Psoas muscle (tissue), 8 donors: ENCODE measurements around the gene CCDC51. TPM values are rescaled to one million over a fixed set of nuclear protein-coding genes. Genes with fewer than 3 reads are reported as not detected.

ENCODE experiments used
- ATAC-seq, 4 donors: fragments of 200-7000 bp; cut with Tn5 transposase; one replicate each; pipeline ENCODE4 v1.9.1; 2020; ENCODE audit warnings: moderate library complexity in 3 of 4, mild to moderate bottlenecking in 2 of 4
- DNase-seq, 2 donors: peaks; one replicate each; pipeline ENCODE4 v3.0.0-alpha.2; 2020
- H3K27ac ChIP-seq: fragments of 200-600 bp; one replicate; pipeline ENCODE4 v1.8.0; 2022
- H3K27me3 ChIP-seq, 3 donors: fragments of 200-600 bp in 1 of 3; one replicate each; pipeline versions ENCODE4 v1.6.1 to v1.8.0; 2013 to 2022; ENCODE audit warnings: low read length in 2 of 3, mild to moderate bottlenecking in 2 of 3, moderate library complexity in 1 of 3; ENCODE audit not compliant: insufficient read depth in 3 of 3
- H3K36me3 ChIP-seq, 2 donors: fragments of 200-600 bp in 1 of 2; one replicate each; pipeline versions ENCODE4 v1.6.1 to v1.8.0; 2013 to 2022; ENCODE audit warnings: low read depth in 1 of 2, mild to moderate bottlenecking in 1 of 2, moderate library complexity in 1 of 2; ENCODE audit not compliant: insufficient read depth in 1 of 2
- H3K4me1 ChIP-seq: fragments of 200-600 bp; one replicate; pipeline ENCODE4 v1.8.0; 2022
- H3K4me3 ChIP-seq: fragments of 200-600 bp; one replicate; pipeline ENCODE4 v1.8.0; 2022; ENCODE audit warnings: mild to moderate bottlenecking
- H3K9me3 ChIP-seq: fragments of 200-600 bp; one replicate; pipeline ENCODE4 v1.8.0; 2022
- WGBS, 3 donors: extraction: QIAGEN DNeasy Blood & Tissue Kit; methylation state at CpG; one replicate each; pipeline versions ENCODE4 v1.1.6 to v1.1.7; 2013; 5-methylcytosine and 5-hydroxymethylcytosine counted together
- intact Hi-C, 2 donors: fragments of 100-400 bp; cut with DNase I; formaldehyde crosslinking; loops; one replicate each; pipeline versions ENCODE4 v1.11.0 to v1.14.2; 2022
- polyA plus RNA-seq, 3 donors: library from polyadenylated mRNA; stranded (reverse); fragments of 200-250 nt; gene quantifications; one replicate each; pipeline ENCODE4 v1.2.3, GENCODE V29; 2013
- total RNA-seq, 4 donors: library from RNA; stranded (reverse); fragmentation: NEBNext Ultra II Directional in 2 of 4; extraction: Animal tissue kit (Norgen Biotek cat#: 25700) in 2 of 4; gene quantifications; one replicate each; pipeline versions ENCODE4 v1.2.1 to v1.2.4, GENCODE V29; 2021 to 2023
- TF ChIP-seq, protein P1 (sequence below): fragments of 200-600 bp; IDR thresholded peaks from one replicate; pipeline ENCODE4 v1.8.0; 2022; ENCODE audit warnings: antibody characterized with exemption
- donor health status: healthy with polysubstance abuse.
- donor health status: DM: no; HTN: no; CAD: no; lungs with moderate emphysema.
- donor health status: Bipolar disorder and iron deficiency.
- donor health status: healthy.
- donor health status: DM: yes; HTN: yes; CAD: no.
- donor health status: DM: no; HTN: no; CAD: no.
- donor health status: DM: no; HTN: no; CAD: no.
- donor health status: DM: yes; HTN: yes; CAD: no.

CCDC51 gene
- total and polyA plus RNA-seq, 7 donors = 5.3 to 19.6 (median 7.7) TPM

DNA sequence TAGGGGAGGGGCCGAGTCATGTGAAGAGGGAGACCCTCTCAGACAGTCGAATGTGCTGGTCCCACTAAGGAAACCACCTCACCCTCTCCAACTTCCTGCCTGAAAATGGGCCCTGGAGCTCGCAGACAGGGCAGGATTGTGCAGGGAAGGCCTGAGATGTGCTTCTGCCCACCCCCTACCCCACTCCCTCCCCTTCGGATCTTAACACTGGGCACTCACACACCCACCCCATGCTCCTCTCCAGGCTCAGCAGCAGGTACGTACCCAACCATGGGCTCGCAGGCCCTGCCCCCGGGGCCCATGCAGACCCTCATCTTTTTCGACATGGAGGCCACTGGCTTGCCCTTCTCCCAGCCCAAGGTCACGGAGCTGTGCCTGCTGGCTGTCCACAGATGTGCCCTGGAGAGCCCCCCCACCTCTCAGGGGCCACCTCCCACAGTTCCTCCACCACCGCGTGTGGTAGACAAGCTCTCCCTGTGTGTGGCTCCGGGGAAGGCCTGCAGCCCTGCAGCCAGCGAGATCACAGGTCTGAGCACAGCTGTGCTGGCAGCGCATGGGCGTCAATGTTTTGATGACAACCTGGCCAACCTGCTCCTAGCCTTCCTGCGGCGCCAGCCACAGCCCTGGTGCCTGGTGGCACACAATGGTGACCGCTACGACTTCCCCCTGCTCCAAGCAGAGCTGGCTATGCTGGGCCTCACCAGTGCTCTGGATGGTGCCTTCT lies 26.6 kb upstream of the CCDC51 start:
- peak; percentile 1 to 14 (median 4) for ATAC-seq
- TF ChIP-seq, protein P1, sequence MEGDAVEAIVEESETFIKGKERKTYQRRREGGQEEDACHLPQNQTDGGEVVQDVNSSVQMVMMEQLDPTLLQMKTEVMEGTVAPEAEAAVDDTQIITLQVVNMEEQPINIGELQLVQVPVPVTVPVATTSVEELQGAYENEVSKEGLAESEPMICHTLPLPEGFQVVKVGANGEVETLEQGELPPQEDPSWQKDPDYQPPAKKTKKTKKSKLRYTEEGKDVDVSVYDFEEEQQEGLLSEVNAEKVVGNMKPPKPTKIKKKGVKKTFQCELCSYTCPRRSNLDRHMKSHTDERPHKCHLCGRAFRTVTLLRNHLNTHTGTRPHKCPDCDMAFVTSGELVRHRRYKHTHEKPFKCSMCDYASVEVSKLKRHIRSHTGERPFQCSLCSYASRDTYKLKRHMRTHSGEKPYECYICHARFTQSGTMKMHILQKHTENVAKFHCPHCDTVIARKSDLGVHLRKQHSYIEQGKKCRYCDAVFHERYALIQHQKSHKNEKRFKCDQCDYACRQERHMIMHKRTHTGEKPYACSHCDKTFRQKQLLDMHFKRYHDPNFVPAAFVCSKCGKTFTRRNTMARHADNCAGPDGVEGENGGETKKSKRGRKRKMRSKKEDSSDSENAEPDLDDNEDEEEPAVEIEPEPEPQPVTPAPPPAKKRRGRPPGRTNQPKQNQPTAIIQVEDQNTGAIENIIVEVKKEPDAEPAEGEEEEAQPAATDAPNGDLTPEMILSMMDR = no peak
- Histone ChIP-seq H3K36me3 (peaks cover 0 to 25% of the 10 kb centered on the region in 2 donors), H3K4me3 (peak overlapping the region; percentile 77), H3K4me1 (peaks cover 34% of the 10 kb centered on the region), H3K27me3 (no peaks in the 10 kb centered on the region), H3K9me3 (no peaks in the 10 kb centered on the region), H3K27ac (peak overlapping the region; percentile 99)
- 4 to 9% (median 7%) methylated on average over 19 of the region's 19 CpGs for WGBS, 3 donors
- DNase-seq = peak in 1 of 2 donors; percentile 68
- intact Hi-C loops = loop anchor here (5.0 to 10.0 kb wide), 2 partner anchors 41 to 218 kb away; partner anchors contain the start of gene NCKIPSD (in 1 of the 2)

GRCh38 chr3:48465531-48466378 lies 25.8 kb upstream of the CCDC51 start:
- ATAC-seq = peak; percentile 92 to 93 (median 93)

GRCh38 chr3:48465237-48465530 lies 25.3 kb upstream of the CCDC51 start:
- H3K36me3 ChIP-seq = peaks cover 3 to 39% of the 10 kb centered on the region in 2 donors
- ATAC-seq (no peak), DNase-seq (no peak)
- peak overlapping the region; percentile 99 for H3K27ac ChIP-seq
- TF ChIP-seq, protein P1 = no peak
- intact Hi-C loops = loop anchor here (1.0 to 10.0 kb wide), 5 partner anchors 40 to 220 kb away; partner anchors contain the start of genes NCKIPSD (in 1 of the 2) and SHISA5 (in 1 of the 2)
- peaks cover 34% of the 10 kb centered on the region for H3K4me1 ChIP-seq
- H3K27me3 ChIP-seq = no peaks in the 10 kb centered on the region
- peak overlapping the region; percentile 77 for H3K4me3 ChIP-seq
- no peaks in the 10 kb centered on the region for H3K9me3 ChIP-seq
- WGBS, 3 donors = 8 to 10% (median 9%) methylated on average over 7 of the region's 7 CpGs

More at GRCh38 chr3:48465531-48466378, 25.8 kb upstream of the CCDC51 start:
- H3K27me3 ChIP-seq = no peaks in the 10 kb centered on the region
- H3K4me3 ChIP-seq = peak overlapping the region; percentile 77
- peaks cover 2 to 33% of the 10 kb centered on the region in 2 donors for H3K36me3 ChIP-seq
- DNase-seq = peak; percentile 97 to 98
- intact Hi-C loops = loop anchor here (1.0 to 10.0 kb wide), 5 partner anchors 39 to 219 kb away; partner anchors contain the start of genes NCKIPSD (in 1 of the 2) and SHISA5 (in 1 of the 2)
- 0 to 1% (median 1%) methylated on average over 15 to 21 of the region's 21 CpGs for WGBS, 3 donors
- peak overlapping the region; percentile 99 for H3K27ac ChIP-seq
- no peaks in the 10 kb centered on the region for H3K9me3 ChIP-seq
- peaks cover 34% of the 10 kb centered on the region for H3K4me1 ChIP-seq
- TF ChIP-seq, protein P1 = peak; percentile 79

DNA sequence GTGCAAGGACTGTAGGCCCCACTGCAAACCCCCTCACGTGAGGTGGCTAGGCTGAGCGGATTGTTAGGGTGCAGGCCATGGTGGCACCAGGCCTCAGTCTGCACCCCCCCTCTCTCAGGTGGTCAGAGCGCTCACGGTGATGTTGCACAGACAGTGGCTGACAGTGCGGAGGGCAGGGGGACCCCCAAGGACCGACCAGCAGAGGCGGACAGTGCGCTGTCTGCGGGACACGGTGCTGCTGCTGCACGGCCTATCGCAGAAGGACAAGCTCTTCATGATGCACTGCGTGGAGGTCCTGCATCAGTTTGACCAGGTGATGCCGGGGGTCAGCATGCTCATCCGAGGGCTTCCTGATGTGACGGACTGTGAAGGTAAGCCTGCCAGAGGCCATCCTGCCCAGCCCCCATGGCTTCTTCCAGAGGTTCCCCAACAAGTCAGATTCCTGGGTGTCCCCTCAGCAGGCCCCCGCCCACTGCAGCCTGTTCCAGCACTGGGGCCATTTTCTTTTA lies 24.8 kb upstream of the CCDC51 start:
- ATAC-seq (no peak), DNase-seq (no peak)
- Histone ChIP-seq H3K4me1 (peaks cover 31% of the 10 kb centered on the region), H3K27me3 (no peaks in the 10 kb centered on the region), H3K4me3 (no peak overlapping the region), H3K9me3 (no peaks in the 10 kb centered on the region), H3K36me3 (peaks cover 3 to 43% of the 10 kb centered on the region in 2 donors), H3K27ac (peak overlapping the region; percentile 99)
- WGBS, 3 donors = 90 to 92% (median 92%) methylated on average over 17 of the region's 17 CpGs
- TF ChIP-seq, protein P1 = no peak
- intact Hi-C loops = loop anchor here (1.0 to 10.0 kb wide), 5 partner anchors 40 to 220 kb away; partner anchors contain the start of genes NCKIPSD (in 1 of the 2) and SHISA5 (in 1 of the 2)
